ENCODE measurements around the gene HOXA3. TPM values are rescaled to one million over a fixed set of nuclear protein-coding genes. Genes with fewer than 3 reads are reported as not detected.
A peak's percentile ranks its signal among the peaks of the same experiment; 100 is the strongest.

HOXA3 gene
- total and polyA plus RNA-seq, 2 of the 13 experiments (the other 11 are each of a cell fraction or from before 2014, with no cell fraction given) = 2.9 to 4.6 TPM

- TF ChIP-seq TCF12 (IDR thresholded peaks at IDR 0.05) (no peak), TCF12 (CRISPR knock-in tag; IDR thresholded peaks at IDR 0.05) (no peak)
Observed at GRCh38 chr7:27180431-27181420, 28.3 kb upstream of the HOXA3 start (continued).

GRCh38 chr7:27179503-27180430 lies 27.4 kb upstream of the HOXA3 start:
- Histone ChIP-seq H3K4me1 (ENCODE audit: insufficient read depth, low read length) (peaks cover 34% of the 10 kb centered on the region), H3K9ac (ENCODE audit: insufficient read depth, low read depth, low read length) (peak overlapping the region; percentile 17; the same call in 1 of the 2 replicates), H3K4me3 (replicated peaks in 1 of 3; ENCODE audit: insufficient read depth in 1 of 3, low read depth in 2 of 3, low read length in 3 of 3) (peak overlapping the region in 2 of 3 experiments; percentile 40 to 62; a peak in 4 of 6 replicates), H3K4me2 (ENCODE audit: low read depth, low read length) (peak overlapping the region; percentile 83), H3K79me2 (ENCODE audit: insufficient read depth, low read length) (no peaks in the 10 kb centered on the region), H3K9me3 (ENCODE audit: low read length) (no peaks in the 10 kb centered on the region), H3K36me3 (replicated peaks in 1 of 2; ENCODE audit: control insufficient read depth in 1 of 2, insufficient read depth in 2 of 2, low read length in 2 of 2) (no peaks in the 10 kb centered on the region), H2AFZ (ENCODE audit: low read length) (no peak overlapping the region), H4K20me1 (ENCODE audit: insufficient read depth, low read length) (peaks cover 2% of the 10 kb centered on the region; the same call in 1 of the 2 replicates), H3K27ac (ENCODE audit: extremely low read length, insufficient read depth, low read length) (no peak overlapping the region), H3K27me3 (ENCODE audit: control insufficient read depth in 1 of 2, insufficient read depth in 2 of 2, low read length in 2 of 2) (peaks cover 15 to 87% of the 10 kb centered on the region in 2 experiments)
- ATAC-seq = peak; percentile 79
- intact Hi-C loops (cut with micrococcal nuclease; ENCODE audit: unreplicated experiment) (no loop called here), in situ Hi-C loops (cut with HindIII; ENCODE audit: extremely low pct_ligation_motif_present, low pct_unique_long_range_greater_than_20kb) (no loop called here)
- ChIA-PET POLR2A (no interaction called here), CTCF (ENCODE audit: low intra/inter-chr PET ratio, low total read pairs) (no interaction called here)
- WGBS (ENCODE audit: low lambda C conversion rate) = 14% methylated on average over 41 of the region's 56 CpGs
- no peak for FAIRE-seq
- BruUV-seq (replicated peaks) = no TSS peak
- DNase-seq (ENCODE audit: low spot score) = peak; percentile 41
- no peak for TF ChIP-seq ESRRA (CRISPR knock-in tag; IDR thresholded peaks at IDR 0.05; ENCODE audit: low read depth)
- TF ChIP-seq HMG20A (CRISPR knock-in tag; IDR thresholded peaks at IDR 0.05; ENCODE audit: borderline replicate concordance) = no peak
- TF ChIP-seq FOXA1 (IDR thresholded peaks at IDR 0.05) = no peak
- no peak for TF ChIP-seq FOXA1 (CRISPR knock-in tag; IDR thresholded peaks at IDR 0.05)
- no peak for TF ChIP-seq ZNF101 (CRISPR knock-in tag; IDR thresholded peaks at IDR 0.05; ENCODE audit: borderline replicate concordance, low read depth)
- TF ChIP-seq, protein P1, sequence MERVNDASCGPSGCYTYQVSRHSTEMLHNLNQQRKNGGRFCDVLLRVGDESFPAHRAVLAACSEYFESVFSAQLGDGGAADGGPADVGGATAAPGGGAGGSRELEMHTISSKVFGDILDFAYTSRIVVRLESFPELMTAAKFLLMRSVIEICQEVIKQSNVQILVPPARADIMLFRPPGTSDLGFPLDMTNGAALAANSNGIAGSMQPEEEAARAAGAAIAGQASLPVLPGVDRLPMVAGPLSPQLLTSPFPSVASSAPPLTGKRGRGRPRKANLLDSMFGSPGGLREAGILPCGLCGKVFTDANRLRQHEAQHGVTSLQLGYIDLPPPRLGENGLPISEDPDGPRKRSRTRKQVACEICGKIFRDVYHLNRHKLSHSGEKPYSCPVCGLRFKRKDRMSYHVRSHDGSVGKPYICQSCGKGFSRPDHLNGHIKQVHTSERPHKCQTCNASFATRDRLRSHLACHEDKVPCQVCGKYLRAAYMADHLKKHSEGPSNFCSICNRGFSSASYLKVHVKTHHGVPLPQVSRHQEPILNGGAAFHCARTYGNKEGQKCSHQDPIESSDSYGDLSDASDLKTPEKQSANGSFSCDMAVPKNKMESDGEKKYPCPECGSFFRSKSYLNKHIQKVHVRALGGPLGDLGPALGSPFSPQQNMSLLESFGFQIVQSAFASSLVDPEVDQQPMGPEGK (CRISPR knock-in tag; IDR thresholded peaks at IDR 0.05) = peak; percentile 26; the same call in 1 of the 2 replicates
- no peak for TF ChIP-seq ZNF441 (CRISPR knock-in tag; IDR thresholded peaks at IDR 0.05; ENCODE audit: borderline replicate concordance)
- TF ChIP-seq CBFB (CRISPR knock-in tag; IDR thresholded peaks at IDR 0.05) = no peak
- TF ChIP-seq RAD51 (IDR thresholded peaks at IDR 0.05; ENCODE audit: borderline replicate concordance) = no peak
- TF ChIP-seq CEBPG (CRISPR knock-in tag; IDR thresholded peaks at IDR 0.05) = no peak
- no peak for TF ChIP-seq ZNF383 (CRISPR knock-in tag; IDR thresholded peaks at IDR 0.05; ENCODE audit: borderline replicate concordance)
- TF ChIP-seq TBX3 (IDR thresholded peaks at IDR 0.05; ENCODE audit: borderline replicate concordance) = no peak
- TF ChIP-seq CCAR2 (optimal IDR thresholded peaks at IDR 0.05; ENCODE audit: low read depth, low read length) = no peak
- TF ChIP-seq, protein P2, sequence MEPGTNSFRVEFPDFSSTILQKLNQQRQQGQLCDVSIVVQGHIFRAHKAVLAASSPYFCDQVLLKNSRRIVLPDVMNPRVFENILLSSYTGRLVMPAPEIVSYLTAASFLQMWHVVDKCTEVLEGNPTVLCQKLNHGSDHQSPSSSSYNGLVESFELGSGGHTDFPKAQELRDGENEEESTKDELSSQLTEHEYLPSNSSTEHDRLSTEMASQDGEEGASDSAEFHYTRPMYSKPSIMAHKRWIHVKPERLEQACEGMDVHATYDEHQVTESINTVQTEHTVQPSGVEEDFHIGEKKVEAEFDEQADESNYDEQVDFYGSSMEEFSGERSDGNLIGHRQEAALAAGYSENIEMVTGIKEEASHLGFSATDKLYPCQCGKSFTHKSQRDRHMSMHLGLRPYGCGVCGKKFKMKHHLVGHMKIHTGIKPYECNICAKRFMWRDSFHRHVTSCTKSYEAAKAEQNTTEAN (CRISPR knock-in tag; conservative IDR thresholded peaks at IDR 0.05) = no peak

Measured in HepG2 (cell line).